HEK293 (cell line): ENCODE data around the gene TMEM250.
A peak's percentile ranks its signal among the peaks of the same experiment; 100 is the strongest.

Experiments used
- CTCF ChIA-PET: fragments of 350-600 bp; formaldehyde crosslinking; extraction: SDS; loops from one replicate; lab custom pipeline; 2021; ENCODE audit warnings: antibody characterized with exemption; lab: Yijun Ruan, JAX
- POLR2A ChIA-PET: fragments of 300-600 bp; formaldehyde crosslinking; extraction: SDS; loops from one replicate; lab custom pipeline; 2020; ENCODE audit warnings: antibody characterized with exemption, inconsistent platforms; lab: Yijun Ruan, JAX
- H3K27ac ChIP-seq: fragments of 200-500 bp; sonication (Bioruptor generic); 2 replicates; pipeline ENCODE4 v1.5.1; 2014; ENCODE audit warnings: low read depth, low read length, control low read depth, inconsistent platforms; ENCODE audit errors: extremely low read depth
- H3K36me3 ChIP-seq, 2 experiments: fragments of 200-500 bp in 1 of 2; sonication (Bioruptor generic) in 1 of 2; 1 replicate in 1 of 2; 2 replicates in 1 of 2; pipeline ENCODE4 v1.5.1; 2014 to 2017; ENCODE audit warnings: inconsistent platforms in 2 of 2, low read length in 2 of 2; ENCODE audit not compliant: control insufficient read depth in 2 of 2, insufficient read depth in 1 of 2
- H3K4me1 ChIP-seq: fragments of 200-500 bp; sonication (Bioruptor generic); 2 replicates; pipeline ENCODE4 v1.5.1; 2014; ENCODE audit warnings: mild to moderate bottlenecking, low read length, inconsistent platforms; ENCODE audit not compliant: control insufficient read depth, insufficient read depth
- H3K4me3 ChIP-seq: 2 replicates; pipeline ENCODE4 v1.5.1; 2011; ENCODE audit warnings: low read depth, mild to moderate bottlenecking, control low read depth, low read length, moderate library complexity
- H3K9me3 ChIP-seq: fragments of 200-500 bp; sonication (Bioruptor generic); 2 replicates; pipeline ENCODE4 v1.5.1; 2014; ENCODE audit warnings: low read depth, low read length, inconsistent platforms; ENCODE audit not compliant: control insufficient read depth, insufficient read depth
- GLIS1 ChIP-seq: fragments of 450-650 bp; formaldehyde crosslinking; IDR thresholded peaks from 2 replicates; pipeline ENCODE4 v1.5.1; 2016; ENCODE audit warnings: missing biosample characterization, missing genetic modification characterization
- KLF1 ChIP-seq: fragments of 450-650 bp; formaldehyde crosslinking; IDR thresholded peaks from 2 replicates; pipeline ENCODE4 v1.5.1; 2016; ENCODE audit warnings: missing biosample characterization, missing genetic modification characterization
- ZBTB20 ChIP-seq: fragments of 450-650 bp; formaldehyde crosslinking; IDR thresholded peaks from 2 replicates; pipeline ENCODE4 v1.5.1; 2016; ENCODE audit warnings: missing biosample characterization, missing genetic modification characterization
- ZNF121 ChIP-seq: fragments of 450-650 bp; formaldehyde crosslinking; IDR thresholded peaks from 2 replicates; pipeline ENCODE4 v1.5.1; 2016; ENCODE audit warnings: missing biosample characterization, missing genetic modification characterization
- ZNF138 ChIP-seq: fragments of 450-650 bp; formaldehyde crosslinking; IDR thresholded peaks from 2 replicates; pipeline ENCODE4 v1.5.1; 2016; ENCODE audit warnings: missing biosample characterization, missing genetic modification characterization, borderline replicate concordance
- ZNF292 ChIP-seq: fragments of 450-650 bp; formaldehyde crosslinking; IDR thresholded peaks from 2 replicates; pipeline ENCODE4 v1.5.1; 2016; ENCODE audit warnings: low read depth, missing biosample characterization, missing genetic modification characterization, borderline replicate concordance
- ZNF324 ChIP-seq: fragments of 450-650 bp; formaldehyde crosslinking; IDR thresholded peaks from 2 replicates; pipeline ENCODE4 v1.5.1; 2016; ENCODE audit warnings: missing biosample characterization, missing genetic modification characterization
- ZNF433 ChIP-seq: fragments of 450-650 bp; formaldehyde crosslinking; IDR thresholded peaks from 2 replicates; pipeline ENCODE4 v1.5.1; 2016; ENCODE audit warnings: missing biosample characterization, missing genetic modification characterization, low read depth
- ZNF600 ChIP-seq: fragments of 450-650 bp; formaldehyde crosslinking; IDR thresholded peaks from 2 replicates; pipeline ENCODE4 v1.5.1; 2016; ENCODE audit warnings: missing biosample characterization, missing genetic modification characterization
- ZNF623 ChIP-seq: fragments of 450-650 bp; formaldehyde crosslinking; IDR thresholded peaks from 2 replicates; pipeline ENCODE4 v1.5.1; 2016; ENCODE audit warnings: missing biosample characterization, missing genetic modification characterization
- ZNF660 ChIP-seq: fragments of 450-650 bp; IDR thresholded peaks from 2 replicates; pipeline ENCODE4 v1.5.1; 2018; ENCODE audit warnings: missing biosample characterization, mild to moderate bottlenecking, missing genetic modification characterization
- ZXDB ChIP-seq: fragments of 450-650 bp; formaldehyde crosslinking; IDR thresholded peaks from 2 replicates; pipeline ENCODE4 v1.5.1; 2016; ENCODE audit warnings: missing biosample characterization, missing genetic modification characterization
- TF ChIP-seq, protein P1 (sequence below): fragments of 450-650 bp; formaldehyde crosslinking; IDR thresholded peaks from 2 replicates; pipeline ENCODE4 v1.5.1; 2016; ENCODE audit warnings: missing biosample characterization, missing genetic modification characterization
- TF ChIP-seq, protein P2 (sequence below): fragments of 450-650 bp; formaldehyde crosslinking; IDR thresholded peaks from 2 replicates; pipeline ENCODE4 v1.5.1; 2016; ENCODE audit warnings: missing biosample characterization, missing genetic modification characterization
- TF ChIP-seq, protein P3 (sequence below): sonication (generic); formaldehyde crosslinking; IDR thresholded peaks from 2 replicates; pipeline ENCODE4 v1.8.1; 2022; ENCODE audit warnings: mild to moderate bottlenecking, moderate library complexity, missing genetic modification reagents
- TF ChIP-seq, protein P4 (sequence below): fragments of 450-650 bp; formaldehyde crosslinking; IDR thresholded peaks from 2 replicates; pipeline ENCODE4 v1.5.1; 2016; ENCODE audit warnings: missing biosample characterization, missing genetic modification characterization
- TF ChIP-seq, protein P5 (sequence below): IDR thresholded peaks from 2 replicates; pipeline ENCODE4 v1.6.1; 2011; ENCODE audit warnings: mild to moderate bottlenecking, low read depth, low read length, borderline replicate concordance

TMEM250 gene

DNA sequence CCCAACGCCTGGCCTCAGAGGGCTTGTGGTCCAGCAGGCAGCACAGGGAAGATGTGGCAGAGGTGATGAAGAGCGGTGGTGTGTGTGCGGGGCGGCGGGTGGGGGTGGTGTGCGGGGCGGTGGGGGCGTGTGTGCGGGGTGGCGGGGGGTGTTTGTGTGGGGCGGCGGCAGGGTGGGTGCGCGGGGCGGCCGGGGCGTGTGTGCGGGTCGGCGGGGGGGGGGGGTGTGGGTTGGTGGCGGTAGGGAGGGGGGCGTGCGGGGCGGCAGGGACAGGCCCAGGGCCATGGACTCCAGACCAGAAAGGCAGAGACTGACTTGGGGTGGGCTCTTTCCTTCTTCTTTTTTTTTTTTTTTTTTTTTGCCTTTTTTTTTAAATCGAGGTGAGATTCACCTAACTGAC lies 19.1 kb downstream of the TMEM250 start:
- Histone ChIP-seq H3K9me3 (no peaks in the 10 kb centered on the region), H3K4me1 (no peaks in the 10 kb centered on the region), H3K27ac (no peak overlapping the region), H3K36me3 (no peaks in the 10 kb centered on the region), H3K4me3 (no peak overlapping the region)
- TF ChIP-seq ZNF600 (tag by site-specific recombination), result no peak
- TF ChIP-seq ZNF138, result no peak
- TF ChIP-seq KLF1 (tag by site-specific recombination), result no peak
- CTCF ChIA-PET, result interaction anchor here (2.1 kb wide), 1 partner anchor 23 kb away, joined by 14 read pairs; no protein-coding TSS in a partner anchor
- POLR2A ChIA-PET, result interaction anchor here (6.9 kb wide), 1 partner anchor 10 kb away, joined by 84 read pairs; no protein-coding TSS in a partner anchor

DNA sequence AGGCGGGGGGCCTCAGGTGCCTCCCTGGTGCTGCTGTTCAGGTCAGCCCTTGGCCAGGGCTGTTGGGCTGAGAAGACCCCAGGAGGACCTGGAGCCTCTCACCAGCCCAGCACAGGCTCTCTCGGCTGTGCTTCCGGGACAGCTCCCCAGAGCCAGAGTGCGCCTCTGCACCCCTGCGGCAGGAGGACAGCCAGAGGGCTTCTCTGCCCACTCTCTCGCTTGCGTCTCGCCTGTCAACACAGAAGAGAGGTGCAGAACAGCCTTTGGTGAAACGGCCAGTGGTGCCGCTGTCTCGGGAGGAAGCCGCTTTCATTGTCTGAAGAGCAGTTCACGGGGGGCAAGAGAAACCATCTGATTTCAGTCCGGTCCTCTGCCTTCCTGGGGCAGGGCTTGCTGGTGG lies 19.8 kb downstream of the TMEM250 start:
- Histone ChIP-seq H3K27ac (no peak overlapping the region), H3K9me3 (no peaks in the 10 kb centered on the region), H3K4me3 (no peak overlapping the region), H3K36me3 (no peaks in the 10 kb centered on the region), H3K4me1 (0 out of 2 replicates have a peak, but pooled peaks cover 3% of the 10 kb centered on the region)
- ChIA-PET CTCF (interaction anchor here (0.6 kb wide), 1 partner anchor 32 kb away, joined by 3 read pairs; no protein-coding TSS in a partner anchor), POLR2A (interaction anchor here (6.9 kb wide), 1 partner anchor 10 kb away, joined by 84 read pairs; no protein-coding TSS in a partner anchor)
- TF ChIP-seq ZNF600 (tag by site-specific recombination) (peak; percentile 50), GLIS1 (tag by site-specific recombination) (peak; percentile 27; the same call in 1 of the 2 replicates)
- TF ChIP-seq, protein P1, sequence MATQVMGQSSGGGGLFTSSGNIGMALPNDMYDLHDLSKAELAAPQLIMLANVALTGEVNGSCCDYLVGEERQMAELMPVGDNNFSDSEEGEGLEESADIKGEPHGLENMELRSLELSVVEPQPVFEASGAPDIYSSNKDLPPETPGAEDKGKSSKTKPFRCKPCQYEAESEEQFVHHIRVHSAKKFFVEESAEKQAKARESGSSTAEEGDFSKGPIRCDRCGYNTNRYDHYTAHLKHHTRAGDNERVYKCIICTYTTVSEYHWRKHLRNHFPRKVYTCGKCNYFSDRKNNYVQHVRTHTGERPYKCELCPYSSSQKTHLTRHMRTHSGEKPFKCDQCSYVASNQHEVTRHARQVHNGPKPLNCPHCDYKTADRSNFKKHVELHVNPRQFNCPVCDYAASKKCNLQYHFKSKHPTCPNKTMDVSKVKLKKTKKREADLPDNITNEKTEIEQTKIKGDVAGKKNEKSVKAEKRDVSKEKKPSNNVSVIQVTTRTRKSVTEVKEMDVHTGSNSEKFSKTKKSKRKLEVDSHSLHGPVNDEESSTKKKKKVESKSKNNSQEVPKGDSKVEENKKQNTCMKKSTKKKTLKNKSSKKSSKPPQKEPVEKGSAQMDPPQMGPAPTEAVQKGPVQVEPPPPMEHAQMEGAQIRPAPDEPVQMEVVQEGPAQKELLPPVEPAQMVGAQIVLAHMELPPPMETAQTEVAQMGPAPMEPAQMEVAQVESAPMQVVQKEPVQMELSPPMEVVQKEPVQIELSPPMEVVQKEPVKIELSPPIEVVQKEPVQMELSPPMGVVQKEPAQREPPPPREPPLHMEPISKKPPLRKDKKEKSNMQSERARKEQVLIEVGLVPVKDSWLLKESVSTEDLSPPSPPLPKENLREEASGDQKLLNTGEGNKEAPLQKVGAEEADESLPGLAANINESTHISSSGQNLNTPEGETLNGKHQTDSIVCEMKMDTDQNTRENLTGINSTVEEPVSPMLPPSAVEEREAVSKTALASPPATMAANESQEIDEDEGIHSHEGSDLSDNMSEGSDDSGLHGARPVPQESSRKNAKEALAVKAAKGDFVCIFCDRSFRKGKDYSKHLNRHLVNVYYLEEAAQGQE, result no peak

DNA sequence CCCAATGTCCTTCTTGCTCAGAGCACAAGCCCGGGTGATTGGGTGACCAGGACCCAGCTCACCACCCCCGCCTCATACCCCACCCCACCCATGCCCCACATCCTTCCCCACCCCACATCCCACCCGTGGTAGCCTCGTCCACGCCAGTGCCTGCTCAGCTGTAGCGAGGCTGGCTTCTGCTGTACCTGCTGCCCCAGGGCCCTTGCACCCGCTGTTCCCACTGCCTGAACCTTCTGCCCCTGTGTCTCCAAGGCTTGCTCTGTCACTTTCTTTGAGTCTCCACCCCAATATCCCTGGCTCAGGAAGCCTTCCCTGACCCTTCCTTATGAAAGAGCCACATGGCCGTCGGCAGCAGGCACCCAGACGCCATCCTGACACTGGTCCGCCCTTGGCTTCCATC lies 20.5 kb downstream of the TMEM250 start:
- POLR2A ChIA-PET, result interaction anchor here (6.9 kb wide), 1 partner anchor 11 kb away, joined by 84 read pairs; no protein-coding TSS in a partner anchor
- CTCF ChIA-PET, result no interaction called here

DNA sequence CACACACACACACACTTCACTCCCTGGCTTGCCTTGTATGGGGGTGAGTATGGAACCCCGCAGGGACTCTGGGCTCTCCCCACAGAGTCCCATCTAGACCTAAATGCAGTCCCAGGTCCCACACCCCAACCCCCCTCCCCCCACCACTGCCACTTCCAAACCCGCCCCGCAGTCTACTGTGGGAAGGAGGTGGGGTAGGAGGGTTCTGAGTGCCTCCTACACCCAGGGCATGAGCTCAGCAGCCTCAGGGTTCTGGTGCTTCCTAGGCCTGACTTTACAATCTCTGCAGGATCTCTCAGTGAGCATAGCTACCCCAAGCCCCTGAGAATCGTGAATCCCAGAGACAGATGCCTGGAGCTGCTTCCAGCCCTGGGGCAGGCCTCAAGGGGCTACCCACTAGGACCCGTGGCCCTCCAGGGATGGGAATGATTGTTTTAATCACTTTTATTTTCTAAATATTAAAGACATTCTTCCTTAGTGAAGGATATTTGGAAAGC lies 22.1 kb downstream of the TMEM250 start:
- POLR2A ChIA-PET, result interaction anchor here (0.7 to 6.9 kb wide), 7 partner anchors 13 to 334 kb away, joined by 3 to 84 read pairs (median 5); partner anchors contain the start of gene UBAC1
- peaks cover 0 to 11% of the 10 kb centered on the region in 2 experiments; a peak in 1 of 3 replicates for H3K36me3 ChIP-seq
- CTCF ChIA-PET, result interaction anchor here (0.7 to 1.9 kb wide), 5 partner anchors 13 to 104 kb away, joined by 3 to 6 read pairs (median 4); no protein-coding TSS in a partner anchor
- no peak overlapping the region for H3K27ac ChIP-seq
- H3K4me3 ChIP-seq, result no peak overlapping the region
- H3K4me1 ChIP-seq, result peaks cover 3% of the 10 kb centered on the region; the same call in 1 of the 2 replicates
- H3K9me3 ChIP-seq, result no peaks in the 10 kb centered on the region
- no peak for TF ChIP-seq ZNF433
- TF ChIP-seq, protein P2, sequence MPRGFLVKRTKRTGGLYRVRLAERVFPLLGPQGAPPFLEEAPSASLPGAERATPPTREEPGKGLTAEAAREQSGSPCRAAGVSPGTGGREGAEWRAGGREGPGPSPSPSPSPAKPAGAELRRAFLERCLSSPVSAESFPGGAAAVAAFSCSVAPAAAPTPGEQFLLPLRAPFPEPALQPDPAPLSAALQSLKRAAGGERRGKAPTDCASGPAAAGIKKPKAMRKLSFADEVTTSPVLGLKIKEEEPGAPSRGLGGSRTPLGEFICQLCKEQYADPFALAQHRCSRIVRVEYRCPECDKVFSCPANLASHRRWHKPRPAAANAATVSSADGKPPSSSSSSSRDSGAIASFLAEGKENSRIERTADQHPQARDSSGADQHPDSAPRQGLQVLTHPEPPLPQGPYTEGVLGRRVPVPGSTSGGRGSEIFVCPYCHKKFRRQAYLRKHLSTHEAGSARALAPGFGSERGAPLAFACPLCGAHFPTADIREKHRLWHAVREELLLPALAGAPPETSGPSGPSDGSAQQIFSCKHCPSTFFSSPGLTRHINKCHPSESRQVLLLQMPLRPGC, result no peak
- 0 out of 2 replicates have a peak, but pooled peaks have one; percentile 10 for TF ChIP-seq ZBTB20 (tag by site-specific recombination)
- no peak for TF ChIP-seq ZXDB (tag by site-specific recombination)
- no peak for TF ChIP-seq ZNF292
- TF ChIP-seq ZNF660, result no peak
- TF ChIP-seq, protein P3, sequence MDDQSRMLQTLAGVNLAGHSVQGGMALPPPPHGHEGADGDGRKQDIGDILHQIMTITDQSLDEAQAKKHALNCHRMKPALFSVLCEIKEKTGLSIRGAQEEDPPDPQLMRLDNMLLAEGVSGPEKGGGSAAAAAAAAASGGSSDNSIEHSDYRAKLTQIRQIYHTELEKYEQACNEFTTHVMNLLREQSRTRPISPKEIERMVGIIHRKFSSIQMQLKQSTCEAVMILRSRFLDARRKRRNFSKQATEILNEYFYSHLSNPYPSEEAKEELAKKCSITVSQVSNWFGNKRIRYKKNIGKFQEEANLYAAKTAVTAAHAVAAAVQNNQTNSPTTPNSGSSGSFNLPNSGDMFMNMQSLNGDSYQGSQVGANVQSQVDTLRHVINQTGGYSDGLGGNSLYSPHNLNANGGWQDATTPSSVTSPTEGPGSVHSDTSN (CRISPR knock-in tag), result no peak
- TF ChIP-seq, protein P4, sequence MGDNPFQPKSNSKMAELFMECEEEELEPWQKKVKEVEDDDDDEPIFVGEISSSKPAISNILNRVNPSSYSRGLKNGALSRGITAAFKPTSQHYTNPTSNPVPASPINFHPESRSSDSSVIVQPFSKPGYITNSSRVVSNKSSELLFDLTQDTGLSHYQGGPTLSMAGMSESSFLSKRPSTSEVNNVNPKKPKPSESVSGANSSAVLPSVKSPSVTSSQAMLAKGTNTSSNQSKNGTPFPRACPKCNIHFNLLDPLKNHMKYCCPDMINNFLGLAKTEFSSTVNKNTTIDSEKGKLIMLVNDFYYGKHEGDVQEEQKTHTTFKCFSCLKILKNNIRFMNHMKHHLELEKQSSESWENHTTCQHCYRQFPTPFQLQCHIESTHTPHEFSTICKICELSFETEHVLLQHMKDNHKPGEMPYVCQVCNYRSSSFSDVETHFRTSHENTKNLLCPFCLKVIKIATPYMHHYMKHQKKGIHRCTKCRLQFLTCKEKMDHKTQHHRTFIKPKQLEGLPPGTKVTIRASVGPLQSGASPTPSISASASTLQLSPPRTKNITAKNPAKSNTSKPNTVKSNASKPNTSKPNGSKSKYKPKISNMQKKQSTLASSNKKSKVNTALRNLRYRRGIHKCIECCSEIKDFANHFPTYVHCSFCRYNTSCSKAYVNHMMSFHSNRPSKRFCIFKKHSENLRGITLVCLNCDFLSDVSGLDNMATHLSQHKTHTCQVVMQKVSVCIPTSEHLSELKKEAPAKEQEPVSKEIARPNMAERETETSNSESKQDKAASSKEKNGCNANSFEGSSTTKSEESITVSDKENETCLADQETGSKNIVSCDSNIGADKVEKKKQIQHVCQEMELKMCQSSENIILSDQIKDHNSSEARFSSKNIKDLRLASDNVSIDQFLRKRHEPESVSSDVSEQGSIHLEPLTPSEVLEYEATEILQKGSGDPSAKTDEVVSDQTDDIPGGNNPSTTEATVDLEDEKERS (tag by site-specific recombination), result no peak

More for the DNA sequence above, 20.5 kb downstream of the TMEM250 start:
- TF ChIP-seq, protein P5, sequence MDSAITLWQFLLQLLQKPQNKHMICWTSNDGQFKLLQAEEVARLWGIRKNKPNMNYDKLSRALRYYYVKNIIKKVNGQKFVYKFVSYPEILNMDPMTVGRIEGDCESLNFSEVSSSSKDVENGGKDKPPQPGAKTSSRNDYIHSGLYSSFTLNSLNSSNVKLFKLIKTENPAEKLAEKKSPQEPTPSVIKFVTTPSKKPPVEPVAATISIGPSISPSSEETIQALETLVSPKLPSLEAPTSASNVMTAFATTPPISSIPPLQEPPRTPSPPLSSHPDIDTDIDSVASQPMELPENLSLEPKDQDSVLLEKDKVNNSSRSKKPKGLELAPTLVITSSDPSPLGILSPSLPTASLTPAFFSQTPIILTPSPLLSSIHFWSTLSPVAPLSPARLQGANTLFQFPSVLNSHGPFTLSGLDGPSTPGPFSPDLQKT, result no peak
- TF ChIP-seq ZNF623, result peak; percentile 91
- no peak for TF ChIP-seq ZNF121 (tag by site-specific recombination)
- no peak for TF ChIP-seq ZNF324 (tag by site-specific recombination)
- Histone ChIP-seq H3K27ac (no peak overlapping the region), H3K9me3 (no peaks in the 10 kb centered on the region), H3K4me1 (peaks cover 3% of the 10 kb centered on the region; the same call in 1 of the 2 replicates), H3K4me3 (no peak overlapping the region), H3K36me3 (no peaks in the 10 kb centered on the region)
